OCI-LY7 (cell line): ENCODE results near the gene ABR.

Source experiments
- EZH2phosphoT487 ChIP-seq: fragments of 200-600 bp; sonication (generic); IDR thresholded peaks from 2 replicates; pipeline ENCODE4 v1.6.1; 2018; ENCODE audit warnings: low read depth, borderline replicate concordance, mild to moderate bottlenecking, mixed run types, antibody characterized with exemption, low read length, moderate library complexity, mixed read lengths
- TF ChIP-seq, protein P1 (sequence below): fragments of 200-600 bp; sonication (generic); conservative IDR thresholded peaks from 2 replicates; pipeline ENCODE4 v1.5.1; 2014; ENCODE audit warnings: mild to moderate bottlenecking, antibody characterized with exemption, low read length, moderate library complexity, mixed read lengths

DNA sequence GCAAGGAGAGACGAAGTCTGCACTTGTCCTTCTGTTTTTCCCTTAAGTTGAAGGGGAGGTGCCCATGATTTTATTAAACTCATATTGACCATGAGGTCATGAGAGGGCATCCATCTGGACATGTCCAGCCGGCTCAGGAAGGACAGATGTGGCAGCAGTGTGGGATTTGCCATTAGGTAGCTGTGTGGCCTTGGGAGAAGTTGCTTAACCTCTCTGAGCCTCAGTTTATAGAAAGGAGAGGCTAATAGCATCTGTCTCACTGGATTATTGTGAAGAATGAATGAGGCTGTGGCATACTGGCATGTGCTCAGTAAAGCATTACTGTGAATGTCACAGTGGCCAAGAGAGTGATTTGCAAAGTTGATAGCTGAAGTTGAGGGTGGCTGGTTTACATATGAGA is 181.7 kb downstream of the ABR start:
- TF ChIP-seq, protein P1, sequence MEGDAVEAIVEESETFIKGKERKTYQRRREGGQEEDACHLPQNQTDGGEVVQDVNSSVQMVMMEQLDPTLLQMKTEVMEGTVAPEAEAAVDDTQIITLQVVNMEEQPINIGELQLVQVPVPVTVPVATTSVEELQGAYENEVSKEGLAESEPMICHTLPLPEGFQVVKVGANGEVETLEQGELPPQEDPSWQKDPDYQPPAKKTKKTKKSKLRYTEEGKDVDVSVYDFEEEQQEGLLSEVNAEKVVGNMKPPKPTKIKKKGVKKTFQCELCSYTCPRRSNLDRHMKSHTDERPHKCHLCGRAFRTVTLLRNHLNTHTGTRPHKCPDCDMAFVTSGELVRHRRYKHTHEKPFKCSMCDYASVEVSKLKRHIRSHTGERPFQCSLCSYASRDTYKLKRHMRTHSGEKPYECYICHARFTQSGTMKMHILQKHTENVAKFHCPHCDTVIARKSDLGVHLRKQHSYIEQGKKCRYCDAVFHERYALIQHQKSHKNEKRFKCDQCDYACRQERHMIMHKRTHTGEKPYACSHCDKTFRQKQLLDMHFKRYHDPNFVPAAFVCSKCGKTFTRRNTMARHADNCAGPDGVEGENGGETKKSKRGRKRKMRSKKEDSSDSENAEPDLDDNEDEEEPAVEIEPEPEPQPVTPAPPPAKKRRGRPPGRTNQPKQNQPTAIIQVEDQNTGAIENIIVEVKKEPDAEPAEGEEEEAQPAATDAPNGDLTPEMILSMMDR = no peak
- TF ChIP-seq EZH2phosphoT487 = no peak
